NCI-H2196 (cell line): ENCODE results near the gene YBX2.
A peak's percentile ranks its signal among the peaks of the same experiment; 100 is the strongest.
"Not testable (repeated sequence)": the region's sequence is repeated elsewhere in the genome, so short reads cannot be mapped to it uniquely, and the experiment has no call there.

Experiments
- DNase-seq: peaks from one replicate; lab custom pipeline; 2025; ENCODE audit not compliant: unreplicated experiment; lab: John Stamatoyannopoulos, UW

Gene YBX2

GRCh38 chr17:7248796-7249195 is 45.6 kb downstream of the YBX2 start:
- DNase-seq, result no peak

DNA sequence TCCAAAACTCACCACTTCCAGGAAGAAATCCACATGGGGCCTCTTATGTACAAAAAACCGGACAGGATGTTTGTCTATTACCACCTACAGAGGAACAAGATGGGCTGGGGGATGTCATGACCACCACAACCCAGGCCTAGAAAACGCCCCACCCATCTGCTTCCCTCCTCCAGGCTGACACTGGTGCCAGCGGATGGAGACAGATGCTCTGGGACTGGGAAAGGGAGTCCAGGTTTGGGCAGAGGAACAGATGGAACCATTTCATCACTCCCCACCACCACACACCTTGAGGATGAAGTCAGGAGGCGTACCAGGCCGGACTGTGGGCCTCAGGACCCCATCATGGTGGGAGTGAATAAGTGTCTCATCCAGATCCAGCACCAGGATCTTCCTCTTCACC is 47.7 kb downstream of the YBX2 start:
- no peak for DNase-seq

GRCh38 chr17:7243838-7244237 is 50.6 kb downstream of the YBX2 start:
- DNase-seq, result not testable (repeated sequence)

DNA sequence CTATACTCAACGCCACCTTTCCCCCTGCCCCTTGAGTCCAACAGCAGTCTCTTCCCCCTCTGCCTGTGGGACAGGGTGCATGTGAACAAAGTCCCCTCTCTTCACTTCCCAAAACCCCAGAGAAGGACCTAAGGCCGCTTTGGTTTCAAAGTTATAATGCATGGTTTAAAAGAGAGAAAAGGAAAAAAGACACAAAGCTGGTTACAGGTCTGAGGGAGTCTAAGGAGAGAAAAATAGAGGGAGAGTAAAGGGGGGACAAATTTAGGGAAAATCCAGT is 51.0 kb downstream of the YBX2 start:
- DNase-seq, result no peak

GRCh38 chr17:7242717-7243452 is 51.6 kb downstream of the YBX2 start:
- peak; percentile 87 for DNase-seq

- DNase-seq, result peak; percentile 72
Measured at GRCh38 chr17:7241783-7242716, 52.4 kb downstream of the YBX2 start, which contains the start of gene GABARAP. TSS of gene GABARAP (minus strand) at chr17:7242449. CDS start at chr17:7242330, 119 bp downstream.

GRCh38 chr17:7241090-7241733 is 53.2 kb downstream of the YBX2 start:
- no peak for DNase-seq

DNA sequence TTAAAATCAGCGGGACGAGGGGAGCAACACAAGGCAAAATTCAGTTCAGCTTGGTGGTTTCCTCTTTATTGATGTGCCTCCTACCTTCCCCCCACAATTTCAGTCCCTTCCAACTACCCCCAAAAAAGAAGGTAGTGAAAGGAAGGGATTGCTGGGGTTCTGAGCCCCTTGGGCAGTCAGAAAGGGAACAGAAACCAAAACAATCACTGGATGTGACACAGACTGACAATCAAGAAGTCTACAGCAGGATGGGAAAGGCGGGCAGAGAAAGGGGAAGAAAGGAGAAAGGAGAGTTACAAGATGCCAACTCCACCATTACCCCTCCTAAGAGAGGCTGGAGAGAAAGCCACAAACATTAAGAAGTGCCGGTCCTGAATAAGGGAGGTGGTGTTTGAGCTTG is 54.1 kb downstream of the YBX2 start:
- no peak for DNase-seq

- DNase-seq, result peak; percentile 94
Measured at GRCh38 chr17:7239091-7240027, 55.1 kb downstream of the YBX2 start, which contains the start of gene PHF23. TSS of gene PHF23 (minus strand) at chr17:7239457. CDS start at chr17:7239279, 178 bp downstream.

DNA sequence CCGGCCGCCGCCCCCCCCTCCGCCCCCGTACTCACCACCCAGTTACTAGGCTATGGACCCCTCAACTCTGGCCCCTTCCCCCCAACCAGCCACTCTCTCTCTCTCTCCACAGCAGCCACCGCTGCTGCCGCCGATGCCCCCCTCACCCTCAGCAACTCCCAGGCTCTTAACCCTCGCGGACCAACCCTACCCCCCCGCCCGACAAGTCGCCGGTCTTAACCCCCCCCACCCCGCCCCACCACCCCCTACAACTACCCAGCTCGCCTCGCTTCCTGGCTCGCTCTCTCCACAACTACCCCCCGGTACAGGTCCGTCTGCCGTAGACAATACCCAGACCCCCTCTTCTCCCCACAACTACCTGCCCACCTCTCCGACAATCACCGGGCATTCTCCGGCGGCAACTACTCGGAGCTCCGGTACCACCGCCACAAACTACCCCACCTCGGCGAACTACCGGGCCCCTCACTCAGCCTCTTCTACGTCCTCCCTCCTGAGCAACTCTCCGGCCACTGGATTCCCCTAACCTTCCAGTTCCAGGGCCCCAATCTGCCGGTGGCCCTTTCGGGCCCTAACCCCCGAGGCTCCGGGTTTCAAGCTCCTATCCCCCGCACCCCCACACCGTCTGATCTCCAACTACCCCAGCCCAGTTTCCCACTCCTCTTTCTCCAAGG is 55.9 kb downstream of the YBX2 start:
- no peak for DNase-seq
